Stimulated activated CD4-positive, alpha-beta T cell treated with anti-CD3 and anti-CD28 coated beads, TNF-alpha, amount 100 ng/mL, for 48 hours (primary cell): ENCODE measurements around the gene PLEKHA1.

Source experiments
- DNase-seq, 3 donors: peaks; one replicate each; pipeline ENCODE4 v3.0.0-alpha.2; 2020; ENCODE audit warnings: low read depth in 3 of 3

The PLEKHA1 gene

GRCh38 chr10:122347170-122347841, 27.2 kb upstream of the PLEKHA1 start:
- DNase-seq, result no peak

- DNase-seq, result no peak
These were observed 26.0 kb upstream of the PLEKHA1 start for GRCh38 chr10:122348512-122348911.

GRCh38 chr10:122348935-122349361, 25.6 kb upstream of the PLEKHA1 start:
- DNase-seq, result no peak

- no peak for DNase-seq
These were observed 24.6 kb upstream of the PLEKHA1 start for GRCh38 chr10:122349758-122350369.

- DNase-seq, result no peak
These were observed 23.6 kb upstream of the PLEKHA1 start for GRCh38 chr10:122350893-122351292.

- DNase-seq, result no peak
These were observed 21.5 kb upstream of the PLEKHA1 start for GRCh38 chr10:122352817-122353525.

- no peak for DNase-seq
These were observed 20.1 kb upstream of the PLEKHA1 start for GRCh38 chr10:122354383-122354782.

GRCh38 chr10:122357685-122358084, 16.8 kb upstream of the PLEKHA1 start:
- DNase-seq, result no peak

- DNase-seq, result no peak
These were observed 14.9 kb upstream of the PLEKHA1 start for GRCh38 chr10:122359621-122360020.

- DNase-seq, result no peak
These were observed 13.5 kb upstream of the PLEKHA1 start for GRCh38 chr10:122361046-122361445.

- no peak for DNase-seq
These were observed 12.4 kb upstream of the PLEKHA1 start for GRCh38 chr10:122362031-122362592.

- DNase-seq, result no peak
These were observed 11.9 kb upstream of the PLEKHA1 start for GRCh38 chr10:122362621-122363020.

GRCh38 chr10:122363311-122363710, 11.2 kb upstream of the PLEKHA1 start:
- no peak for DNase-seq

GRCh38 chr10:122363722-122364463, 10.6 kb upstream of the PLEKHA1 start:
- no peak for DNase-seq

- no peak for DNase-seq
These were observed 5.8 kb upstream of the PLEKHA1 start for GRCh38 chr10:122368502-122369254.

GRCh38 chr10:122373108-122373507, 1.4 kb upstream of the PLEKHA1 start:
- no peak for DNase-seq

GRCh38 chr10:122373721-122374120, 787 bp upstream of the PLEKHA1 start:
- DNase-seq, result peak in 1 of 3 donors; percentile 9

- peak; percentile 35 to 53 (median 43) for DNase-seq
These were observed 561 bp downstream of the PLEKHA1 start for GRCh38 chr10:122374859-122375678.

- DNase-seq, result no peak
These were observed 1.2 kb downstream of the PLEKHA1 start for GRCh38 chr10:122375679-122376160.

GRCh38 chr10:122376364-122376961, 2.0 kb downstream of the PLEKHA1 start:
- DNase-seq, result no peak
